Gastrocnemius medialis (tissue), 4 donors: ENCODE data around the gene LTBP1. TPM values are rescaled to one million over a fixed set of nuclear protein-coding genes. Genes with fewer than 3 reads are reported as not detected.

Experiments used
- ATAC-seq, 2 donors: fragments of 150-250 bp; one replicate each; pipeline ENCODE4 v1.9.1; 2016
- DNase-seq, 2 donors: peaks; one replicate each; pipeline ENCODE4 v3.0.0-alpha.2; 2019
- H3K27ac ChIP-seq, 4 donors: fragments of 200-600 bp; sonication (generic); 1 replicate in 1 of 4; 2 replicates in 3 of 4; pipeline ENCODE4 v1.5.1; 2016 to 2018; ENCODE audit warnings: mild to moderate bottlenecking in 2 of 4, moderate library complexity in 1 of 4
- H3K27me3 ChIP-seq, 3 donors: fragments of 200-600 bp; sonication (generic) in 2 of 3; 1 replicate in 1 of 3; 2 replicates in 2 of 3; pipeline versions ENCODE4 v1.5.1 to v1.6.0; 2016 to 2019; ENCODE audit warnings: mild to moderate bottlenecking in 1 of 3, moderate library complexity in 1 of 3
- H3K36me3 ChIP-seq, 2 donors: fragments of 200-600 bp; sonication (generic) in 1 of 2; one replicate each; pipeline ENCODE4 v1.5.1; 2017 to 2018
- H3K4me1 ChIP-seq, 2 donors: fragments of 200-600 bp; sonication (generic) in 1 of 2; one replicate each; pipeline ENCODE4 v1.5.1; 2016 to 2017; ENCODE audit warnings: mild to moderate bottlenecking in 2 of 2
- H3K4me3 ChIP-seq, 4 donors: fragments of 200-600 bp; sonication (generic) in 3 of 4; 1 replicate in 1 of 4; 2 replicates in 3 of 4; pipeline ENCODE4 v1.5.1; 2016 to 2019; ENCODE audit warnings: mild to moderate bottlenecking in 2 of 4
- H3K9me3 ChIP-seq, 3 donors: fragments of 200-600 bp; sonication (generic) in 2 of 3; 1 replicate in 1 of 3; 2 replicates in 2 of 3; pipeline ENCODE4 v1.5.1; 2016 to 2019
- CTCF ChIP-seq, 5 experiments: fragments of 450-650 bp in 3 of 5; fragments of 200-600 bp in 2 of 5; sonication (generic) in 2 of 5; IDR thresholded peaks in 4 of 5; conservative IDR thresholded peaks in 1 of 5; 1 replicate in 4 of 5; 2 replicates in 1 of 5; pipeline ENCODE4 v1.5.1; 2016 to 2019; ENCODE audit warnings: antibody characterized with exemption in 5 of 5, mild to moderate bottlenecking in 3 of 5, moderate library complexity in 3 of 5
- POLR2A ChIP-seq, 2 donors: fragments of 450-650 bp; IDR thresholded peaks; one replicate each; pipeline ENCODE4 v1.6.1; 2017; ENCODE audit warnings: antibody characterized with exemption in 2 of 2, mild to moderate bottlenecking in 2 of 2, moderate library complexity in 2 of 2
- in situ Hi-C, 4 donors: fragments of 200-750 bp; cut with MboI; loops; one replicate each; pipeline versions ENCODE4 v1.15.0 to v1.8.0; 2017; ENCODE audit warnings: low sequenced_read_pairs in 4 of 4
- intact Hi-C: fragments of 100-400 bp; cut with DNase I; formaldehyde crosslinking; loops from one replicate; pipeline ENCODE4 v1.15.1; 2023; ENCODE audit warnings: low total_unique reads
- total RNA-seq, 4 donors: library from RNA; depleted of rRNA; stranded (reverse); fragments of >200 nt; gene quantifications; one replicate each; pipeline versions ENCODE4 v1.1.0 to v1.2.3, GENCODE V29; 2016

The LTBP1 gene
- total RNA-seq, 4 donors from 2014 or later: 8.0 to 42.8 (median 18.4) TPM

GRCh38 chr2:32948266-32948665, 1.5 kb downstream of the LTBP1 start:
- Histone ChIP-seq H3K27me3 (no peaks in the 10 kb centered on the region), H3K27ac (no peak overlapping the region), H3K9me3 (no peaks in the 10 kb centered on the region), H3K4me3 (peak overlapping the region; percentile 71 to 83 (median 74)), H3K4me1 (no peaks in the 10 kb centered on the region), H3K36me3 (no peaks in the 10 kb centered on the region)
- intact Hi-C loops: loop anchor here (5.0 kb wide), 1 partner anchor 189 kb away; no protein-coding TSS in a partner anchor
- ATAC-seq (no peak), DNase-seq (no peak)
- no peak for TF ChIP-seq CTCF (IDR thresholded peaks at IDR 0.05 in 4 of 5, conservative IDR thresholded peaks at IDR 0.05 in 1 of 5)
- TF ChIP-seq POLR2A (IDR thresholded peaks at IDR 0.05): no peak
- in situ Hi-C loops: loop anchor here in 2 of 4 donors (10.0 kb wide), 3 partner anchors 87 to 173 kb away; no protein-coding TSS in a partner anchor

DNA sequence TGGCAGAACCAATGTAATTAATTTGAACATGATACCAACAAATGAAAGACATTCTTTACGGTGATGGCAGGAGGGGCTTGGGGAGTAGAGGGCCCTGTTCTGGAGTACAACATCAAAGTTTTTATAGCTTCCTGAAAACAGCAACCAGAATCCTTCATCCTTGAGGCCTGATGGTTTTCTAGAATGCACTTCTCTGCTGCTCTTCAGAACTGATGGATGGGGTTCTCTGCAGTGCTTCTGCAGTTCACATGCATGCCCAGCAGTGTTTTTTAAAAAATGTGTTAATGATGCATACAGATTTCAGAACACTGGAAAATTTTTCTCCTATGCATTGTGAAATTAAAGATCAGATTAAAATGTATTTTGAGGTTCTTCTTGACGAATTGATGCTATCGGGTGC, 2.5 kb downstream of the LTBP1 start:
- H3K36me3 ChIP-seq: no peaks in the 10 kb centered on the region
- in situ Hi-C loops: loop anchor here in 2 of 4 donors (10.0 kb wide), 3 partner anchors 86 to 174 kb away; no protein-coding TSS in a partner anchor
- H3K4me3 ChIP-seq: no peak overlapping the region
- DNase-seq (no peak), ATAC-seq (no peak)
- H3K27me3 ChIP-seq: no peaks in the 10 kb centered on the region
- H3K9me3 ChIP-seq: no peaks in the 10 kb centered on the region
- intact Hi-C loops: loop anchor here (5.0 kb wide), 1 partner anchor 188 kb away; no protein-coding TSS in a partner anchor
- TF ChIP-seq CTCF (IDR thresholded peaks at IDR 0.05 in 4 of 5, conservative IDR thresholded peaks at IDR 0.05 in 1 of 5) (no peak), POLR2A (IDR thresholded peaks at IDR 0.05) (no peak)
- no peaks in the 10 kb centered on the region for H3K4me1 ChIP-seq
- H3K27ac ChIP-seq: no peak overlapping the region

- intact Hi-C loops (no loop called here), in situ Hi-C loops (loop anchor here in 1 of 4 donors (5.0 kb wide), 1 partner anchor 76 kb away; no protein-coding TSS in a partner anchor)
- H3K4me3 ChIP-seq: no peak overlapping the region
- H3K27ac ChIP-seq: no peak overlapping the region
- H3K27me3 ChIP-seq: no peaks in the 10 kb centered on the region
- no peaks in the 10 kb centered on the region for H3K4me1 ChIP-seq
- no peak for DNase-seq
- no peaks in the 10 kb centered on the region for H3K36me3 ChIP-seq
- no peak for TF ChIP-seq CTCF (IDR thresholded peaks at IDR 0.05 in 4 of 5, conservative IDR thresholded peaks at IDR 0.05 in 1 of 5)
- TF ChIP-seq POLR2A (IDR thresholded peaks at IDR 0.05): no peak
- ATAC-seq: no peak
- H3K9me3 ChIP-seq: no peaks in the 10 kb centered on the region
Observed at GRCh38 chr2:32951672-32952071, 4.9 kb downstream of the LTBP1 start.

- in situ Hi-C loops: loop anchor here in 1 of 4 donors (5.0 kb wide), 1 partner anchor 74 kb away; no protein-coding TSS in a partner anchor
- H3K36me3 ChIP-seq: no peaks in the 10 kb centered on the region
- no peak overlapping the region for H3K27ac ChIP-seq
- no peaks in the 10 kb centered on the region for H3K27me3 ChIP-seq
- TF ChIP-seq CTCF (IDR thresholded peaks at IDR 0.05 in 4 of 5, conservative IDR thresholded peaks at IDR 0.05 in 1 of 5) (no peak), POLR2A (IDR thresholded peaks at IDR 0.05) (no peak)
- ATAC-seq (no peak), DNase-seq (no peak)
- no peak overlapping the region for H3K4me3 ChIP-seq
- H3K9me3 ChIP-seq: no peaks in the 10 kb centered on the region
- intact Hi-C loops: no loop called here
- H3K4me1 ChIP-seq: no peaks in the 10 kb centered on the region
Observed at GRCh38 chr2:32952761-32953476, 6.2 kb downstream of the LTBP1 start.
